CD14-positive monocyte (primary cell): ENCODE data around the gene VSIG8. TPM values are rescaled to one million over a fixed set of nuclear protein-coding genes. Genes with fewer than 3 reads are reported as not detected.

ENCODE experiments used
- DNase-seq, 3 donors: peaks; one replicate each; pipeline ENCODE4 v3.0.0-alpha.2; 2011 to 2022
- H2AFZ ChIP-seq: 2 replicates; pipeline ENCODE4 v1.6.0; 2012; ENCODE audit warnings: mild to moderate bottlenecking, low read depth, low read length, inconsistent platforms; ENCODE audit not compliant: insufficient read depth, poor library complexity, severe bottlenecking
- H3K27ac ChIP-seq, 2 donors: 1 replicate in 1 of 2; 2 replicates in 1 of 2; pipeline ENCODE4 v1.5.1; 2012 to 2013; ENCODE audit warnings: low read length in 2 of 2, control low read depth in 1 of 2, inconsistent platforms in 1 of 2, low read depth in 1 of 2, mild to moderate bottlenecking in 1 of 2
- H3K27me3 ChIP-seq, 2 donors: one replicate each; pipeline versions ENCODE4 v1.6.0 to v1.6.1; 2011 to 2013; ENCODE audit warnings: low read length in 2 of 2; ENCODE audit not compliant: control insufficient read depth in 2 of 2, insufficient read depth in 2 of 2
- H3K36me3 ChIP-seq, 2 donors: replicated peaks in 1 of 2; 1 replicate in 1 of 2; 2 replicates in 1 of 2; pipeline versions ENCODE4 v1.5.1 to v1.6.1; 2012 to 2013; ENCODE audit warnings: low read length in 2 of 2, control low read depth in 1 of 2, inconsistent platforms in 1 of 2, mild to moderate bottlenecking in 1 of 2; ENCODE audit not compliant: insufficient read depth in 2 of 2, control insufficient read depth in 1 of 2
- H3K4me1 ChIP-seq, 2 donors: 1 replicate in 1 of 2; 2 replicates in 1 of 2; pipeline versions ENCODE4 v1.5.1 to v1.6.1; 2012 to 2013; ENCODE audit warnings: low read length in 2 of 2, control low read depth in 1 of 2, inconsistent platforms in 1 of 2, mild to moderate bottlenecking in 1 of 2, moderate library complexity in 1 of 2; ENCODE audit not compliant: insufficient read depth in 2 of 2, control insufficient read depth in 1 of 2
- H3K4me2 ChIP-seq: replicated peaks from 2 replicates; pipeline ENCODE3; 2012; ENCODE audit warnings: low read length, moderate library complexity, mild to moderate bottlenecking; ENCODE audit not compliant: poor library complexity, severe bottlenecking; ENCODE audit errors: extremely low read depth
- H3K4me3 ChIP-seq, 3 experiments: fragments of 200-600 bp in 1 of 3; sonication (generic) in 1 of 3; replicated peaks in 1 of 3; 1 replicate in 2 of 3; 2 replicates in 1 of 3; pipeline ENCODE4 v1.5.1; 2011 to 2013; ENCODE audit warnings: low read length in 3 of 3, mild to moderate bottlenecking in 3 of 3, control low read depth in 2 of 3, low read depth in 2 of 3, inconsistent platforms in 1 of 3, moderate library complexity in 1 of 3
- H3K79me2 ChIP-seq: 2 replicates; pipeline ENCODE4 v1.6.0; 2012; ENCODE audit warnings: mild to moderate bottlenecking, control low read depth, inconsistent platforms, low read length, moderate library complexity; ENCODE audit not compliant: insufficient read depth
- H3K9ac ChIP-seq: 2 replicates; pipeline ENCODE4 v1.6.0; 2017; ENCODE audit warnings: low read length, mild to moderate bottlenecking; ENCODE audit not compliant: insufficient read depth, poor library complexity, severe bottlenecking
- H3K9me3 ChIP-seq, 2 donors: replicated peaks in 1 of 2; 1 replicate in 1 of 2; 2 replicates in 1 of 2; pipeline versions ENCODE4 v1.5.1 to v1.6.1; 2012 to 2013; ENCODE audit warnings: low read length in 2 of 2, control low read depth in 1 of 2; ENCODE audit not compliant: control insufficient read depth in 1 of 2, insufficient read depth in 1 of 2
- H4K20me1 ChIP-seq: 2 replicates; pipeline ENCODE4 v1.6.0; 2012; ENCODE audit warnings: mild to moderate bottlenecking, low read length, control low read depth, moderate library complexity; ENCODE audit not compliant: insufficient read depth
- H3K27ac Mint-ChIP-seq, 7 donors: one replicate each; pipeline ENCODE4 v1.8.0; 2020; ENCODE audit warnings: mild to moderate bottlenecking in 7 of 7, mixed read lengths in 7 of 7, moderate library complexity in 6 of 7, inconsistent platforms in 2 of 7
- H3K27me3 Mint-ChIP-seq, 3 donors: one replicate each; pipeline ENCODE4 v1.8.0; 2021 to 2022; ENCODE audit warnings: low read depth in 3 of 3, mild to moderate bottlenecking in 3 of 3, mixed read lengths in 3 of 3, moderate library complexity in 3 of 3, inconsistent platforms in 1 of 3
- H3K36me3 Mint-ChIP-seq, 2 donors: one replicate each; pipeline ENCODE4 v1.8.0; 2020; ENCODE audit warnings: mixed read lengths in 2 of 2, inconsistent platforms in 1 of 2, mild to moderate bottlenecking in 1 of 2
- H3K4me1 Mint-ChIP-seq: one replicate; pipeline ENCODE4 v1.8.0; 2020; ENCODE audit warnings: mild to moderate bottlenecking, mixed read lengths
- H3K4me3 Mint-ChIP-seq, 2 donors: one replicate each; pipeline ENCODE4 v1.8.0; 2020; ENCODE audit warnings: mild to moderate bottlenecking in 2 of 2, mixed read lengths in 2 of 2, moderate library complexity in 1 of 2
- H3K9me3 Mint-ChIP-seq, 7 donors: one replicate each; pipeline ENCODE4 v1.8.0; 2020 to 2022; ENCODE audit warnings: mixed read lengths in 7 of 7, mild to moderate bottlenecking in 6 of 7, moderate library complexity in 6 of 7, inconsistent platforms in 2 of 7
- CTCF ChIP-seq: fragments of 200-600 bp; IDR thresholded peaks from one replicate; pipeline ENCODE4 v1.8.0; 2022; ENCODE audit warnings: antibody characterized with exemption, mild to moderate bottlenecking
- WGBS: methylation state at CpG from one replicate; pipeline ENCODE4 v1.1.5; 2013; ENCODE audit warnings: missing lambda C conversion rate; ENCODE audit not compliant: insufficient coverage; 5-methylcytosine and 5-hydroxymethylcytosine counted together
- intact Hi-C, 2 donors: fragments of 100-400 bp; cut with micrococcal nuclease; formaldehyde crosslinking; loops; one replicate each; pipeline versions ENCODE4 v1.15.0 to v1.15.1; 2023
- polyA plus RNA-seq, 3 donors: library from polyadenylated mRNA; depleted of rRNA in 1 of 3; unstranded in 2 of 3; stranded (reverse) in 1 of 3; fragments of 300-500 nt in 2 of 3; fragments of >200 nt in 1 of 3; fragmentation: Illumina TruSeq in 2 of 3; gene quantifications; 1 replicate in 2 of 3; 2 replicates in 1 of 3; pipeline ENCODE4 v1.2.3, GENCODE V29; 2012 to 2021
- small RNA-seq: library from RNA; depleted of rRNA; stranded (forward); fragments of <200 nt; gene quantifications from one replicate; pipeline ENCODE3, GENCODE V24; 2012; ENCODE audit warnings: low read depth; ENCODE audit not compliant: insufficient read length

Gene VSIG8
- polyA plus RNA-seq, 3 donors = 0.04 TPM; not detected in 2

GRCh38 chr1:159804924-159805323 lies 57.5 kb downstream of the VSIG8 start:
- H3K27me3 Mint-ChIP-seq = peaks cover 0 to 11% (median 2%) of the 10 kb centered on the region in 3 donors
- Histone ChIP-seq H3K9me3 (no peaks in the 10 kb centered on the region), H3K4me3 (no peak overlapping the region), H3K4me1 (peaks cover 27 to 37% of the 10 kb centered on the region in 2 donors), H3K27ac (no peak overlapping the region), H2AFZ (no peak overlapping the region), H3K4me2 (no peak overlapping the region), H3K27me3 (no peaks in the 10 kb centered on the region), H3K79me2 (no peaks in the 10 kb centered on the region), H4K20me1 (no peaks in the 10 kb centered on the region), H3K9ac (no peak overlapping the region), H3K36me3 (no peaks in the 10 kb centered on the region)
- H3K4me1 Mint-ChIP-seq = peaks cover 35% of the 10 kb centered on the region
- H3K9me3 Mint-ChIP-seq = peaks cover 0 to 2% (median 0%) of the 10 kb centered on the region in 7 donors
- intact Hi-C loops = loop anchor here in 1 of 2 donors (5.0 kb wide), 1 partner anchor 202 kb away; no protein-coding TSS in a partner anchor
- no CpG with 5 or more reads among the region's 2 CpGs for WGBS
- no peak overlapping the region for H3K27ac Mint-ChIP-seq
- TF ChIP-seq CTCF = no peak
- DNase-seq = no peak
- no peaks in the 10 kb centered on the region for H3K36me3 Mint-ChIP-seq
- no peak overlapping the region for H3K4me3 Mint-ChIP-seq

Small RNAs within 50 kb of the gene (small RNA-seq; reads per million reads assigned to genes)
- gene MIR4259 = not detected
- gene RF00570 = not detected

Other genes with a start within 250 kb of the VSIG8 start
- gene CRP, start 148.1 kb downstream of the VSIG8 start, polyA plus RNA-seq = not detected
- 100 to 1,000 TPM in 1 of 3 donors, 10 to 100 TPM in 2; 37.3 to 136 (median 97.8) TPM for gene DUSP23, start 81.7 kb downstream of the VSIG8 start, polyA plus RNA-seq
- gene FCRL6, start 60.3 kb downstream of the VSIG8 start, polyA plus RNA-seq = under 1 TPM; 0.15 to 0.36 (median 0.17) TPM
- 1 to 10 TPM; 2.6 to 5.7 (median 5.7) TPM for gene SLAMF8, start 35.8 kb downstream of the VSIG8 start, polyA plus RNA-seq
- 1 to 10 TPM in 1 of 3 donors, under 1 TPM in 1, not detected in 1; 0.12 to 1.0 TPM for gene CFAP45, start 37.5 kb upstream of the VSIG8 start, polyA plus RNA-seq
- gene TAGLN2, start 62.9 kb upstream of the VSIG8 start, polyA plus RNA-seq = 1,000 to 10,000 TPM in 1 of 3 donors, 100 to 1,000 TPM in 2; 658 to 1,259 (median 918) TPM
- under 1 TPM in 1 of 3 donors, not detected in 2; 0.04 TPM for gene IGSF9, start 83.0 kb upstream of the VSIG8 start, polyA plus RNA-seq
- gene SLAMF9, start 91.6 kb upstream of the VSIG8 start, polyA plus RNA-seq = under 1 TPM in 1 of 3 donors, not detected in 2; 0.17 TPM
- 1 to 10 TPM; 3.7 to 4.2 (median 4.0) TPM for gene PIGM, start 169.3 kb upstream of the VSIG8 start, polyA plus RNA-seq
- under 1 TPM in 1 of 3 donors, not detected in 2; 0.23 TPM for gene KCNJ10, start 207.5 kb upstream of the VSIG8 start, polyA plus RNA-seq
- gene KCNJ9, start 218.9 kb upstream of the VSIG8 start, polyA plus RNA-seq = not detected
- gene IGSF8, start 236.0 kb upstream of the VSIG8 start, polyA plus RNA-seq = 10 to 100 TPM in 2 of 3 donors, 1 to 10 TPM in 1; 9.6 to 23.9 (median 10.8) TPM